Neural cell (in vitro differentiated cells): ENCODE data around the gene VAMP1. TPM values are rescaled to one million over a fixed set of nuclear protein-coding genes. Genes with fewer than 3 reads are reported as not detected.

ENCODE experiments used
- H2AFZ ChIP-seq: fragments of 200-600, 300-800 bp; sonication (generic), shearing (Covaris generic); 2 replicates; pipeline ENCODE4 v1.6.0; 2014; ENCODE audit warnings: low read depth, mild to moderate bottlenecking, antibody characterized with exemption, low read length, moderate library complexity
- H3F3A ChIP-seq: fragments of 200-600 bp; shearing (Covaris generic); 2 replicates; pipeline ENCODE4 v1.6.1; 2016; ENCODE audit warnings: mild to moderate bottlenecking, moderate library complexity, mixed read lengths, antibody characterized with exemption, low read length; ENCODE audit not compliant: insufficient read depth, poor library complexity, severe bottlenecking
- H3K27ac ChIP-seq: fragments of 200-600, 300-800 bp; sonication (generic), shearing (Covaris generic); 2 replicates; pipeline ENCODE4 v1.5.1; 2014; ENCODE audit warnings: mild to moderate bottlenecking, low read length, moderate library complexity
- H3K27me3 ChIP-seq: fragments of 300-800, 200-600 bp; sonication (generic), shearing (Covaris generic); 2 replicates; pipeline ENCODE4 v1.6.0; 2014; ENCODE audit warnings: mild to moderate bottlenecking, low read depth, low read length, moderate library complexity; ENCODE audit not compliant: insufficient read depth
- H3K36me3 ChIP-seq: fragments of 300-800, 200-600 bp; sonication (generic), shearing (Covaris generic); 2 replicates; pipeline ENCODE4 v1.5.1; 2014; ENCODE audit warnings: mild to moderate bottlenecking, antibody characterized with exemption, low read length, moderate library complexity; ENCODE audit not compliant: insufficient read depth
- H3K4me2 ChIP-seq: fragments of 300-800, 200-600 bp; sonication (generic), shearing (Covaris generic); 2 replicates; pipeline ENCODE4 v1.6.0; 2014; ENCODE audit warnings: mild to moderate bottlenecking, low read length
- H3K4me3 ChIP-seq: fragments of 300-800, 200-600 bp; sonication (generic), shearing (Covaris generic); 2 replicates; pipeline ENCODE4 v1.5.1; 2014; ENCODE audit warnings: mild to moderate bottlenecking, low read length, moderate library complexity
- H3K79me2 ChIP-seq: fragments of 200-600 bp; shearing (Covaris generic); replicated peaks from 2 replicates; pipeline ENCODE4 v1.6.0; 2014; ENCODE audit warnings: mild to moderate bottlenecking, low read length, moderate library complexity; ENCODE audit not compliant: insufficient read depth
- H3K9ac ChIP-seq: fragments of 300-800, 200-600 bp; sonication (generic), shearing (Covaris generic); 2 replicates; pipeline ENCODE4 v1.6.1; 2016; ENCODE audit warnings: mild to moderate bottlenecking, low read length, mixed read lengths
- H3K9me2 ChIP-seq: fragments of 200-600 bp; shearing (Covaris generic); 2 replicates; pipeline ENCODE4 v1.6.1; 2016; ENCODE audit warnings: mild to moderate bottlenecking, low read length, mixed read lengths; ENCODE audit not compliant: insufficient read depth
- H3K9me3 ChIP-seq: fragments of 200-600, 300-800 bp; sonication (generic), shearing (Covaris generic); 2 replicates; pipeline ENCODE4 v1.6.1; 2016; ENCODE audit warnings: mild to moderate bottlenecking, mixed run types, low read length, moderate library complexity, mixed read lengths
- H4K20me1 ChIP-seq: fragments of 200-600 bp; shearing (Covaris generic); 2 replicates; pipeline ENCODE4 v1.6.1; 2016; ENCODE audit warnings: mild to moderate bottlenecking, mixed run types; ENCODE audit not compliant: insufficient read depth
- EP300 ChIP-seq: fragments of 450-650 bp; conservative IDR thresholded peaks from 2 replicates; pipeline ENCODE4 v1.6.1; 2014; ENCODE audit warnings: antibody characterized with exemption, mild to moderate bottlenecking, moderate library complexity; ENCODE audit not compliant: poor library complexity, severe bottlenecking
- EZH2 ChIP-seq: fragments of 200-600, 300-800 bp; shearing (Covaris generic), sonication (generic); IDR thresholded peaks from 2 replicates; pipeline ENCODE4 v1.6.1; 2014; ENCODE audit warnings: antibody characterized with exemption, low read length, borderline replicate concordance, mild to moderate bottlenecking; ENCODE audit not compliant: insufficient read depth, poor library complexity, severe bottlenecking
- POLR2AphosphoS5 ChIP-seq: IDR thresholded peaks from 2 replicates; pipeline ENCODE4 v1.6.1; 2012
- RAD21 ChIP-seq: fragments of 450-650 bp; conservative IDR thresholded peaks from 2 replicates; pipeline ENCODE4 v1.6.1; 2014; ENCODE audit warnings: antibody characterized with exemption, mild to moderate bottlenecking, moderate library complexity
- SMC3 ChIP-seq: fragments of 450-650 bp; conservative IDR thresholded peaks from 2 replicates; pipeline ENCODE4 v1.6.1; 2014; ENCODE audit warnings: antibody characterized with exemption, mild to moderate bottlenecking, moderate library complexity; ENCODE audit not compliant: poor library complexity
- TAF1 ChIP-seq: IDR thresholded peaks from 2 replicates; pipeline ENCODE4 v1.6.1; 2012; ENCODE audit warnings: low read depth
- polyA plus RNA-seq: library from polyadenylated mRNA; depleted of rRNA; stranded (reverse); fragments of >200 nt; gene quantifications from 2 replicates; pipeline ENCODE4 v1.2.3, GENCODE V29; 2014
- TF ChIP-seq, protein P1 (sequence below): fragments of 450-650 bp; IDR thresholded peaks from 2 replicates; pipeline ENCODE4 v1.5.1; 2014; ENCODE audit warnings: antibody characterized with exemption, mild to moderate bottlenecking, moderate library complexity; ENCODE audit not compliant: poor library complexity, severe bottlenecking
- TF ChIP-seq, protein P2 (sequence below): IDR thresholded peaks from 2 replicates; pipeline ENCODE4 v1.6.1; 2012; ENCODE audit warnings: borderline replicate concordance

The VAMP1 gene
- polyA plus RNA-seq, 1 donor from 2014 or later, result 4.3 TPM

DNA sequence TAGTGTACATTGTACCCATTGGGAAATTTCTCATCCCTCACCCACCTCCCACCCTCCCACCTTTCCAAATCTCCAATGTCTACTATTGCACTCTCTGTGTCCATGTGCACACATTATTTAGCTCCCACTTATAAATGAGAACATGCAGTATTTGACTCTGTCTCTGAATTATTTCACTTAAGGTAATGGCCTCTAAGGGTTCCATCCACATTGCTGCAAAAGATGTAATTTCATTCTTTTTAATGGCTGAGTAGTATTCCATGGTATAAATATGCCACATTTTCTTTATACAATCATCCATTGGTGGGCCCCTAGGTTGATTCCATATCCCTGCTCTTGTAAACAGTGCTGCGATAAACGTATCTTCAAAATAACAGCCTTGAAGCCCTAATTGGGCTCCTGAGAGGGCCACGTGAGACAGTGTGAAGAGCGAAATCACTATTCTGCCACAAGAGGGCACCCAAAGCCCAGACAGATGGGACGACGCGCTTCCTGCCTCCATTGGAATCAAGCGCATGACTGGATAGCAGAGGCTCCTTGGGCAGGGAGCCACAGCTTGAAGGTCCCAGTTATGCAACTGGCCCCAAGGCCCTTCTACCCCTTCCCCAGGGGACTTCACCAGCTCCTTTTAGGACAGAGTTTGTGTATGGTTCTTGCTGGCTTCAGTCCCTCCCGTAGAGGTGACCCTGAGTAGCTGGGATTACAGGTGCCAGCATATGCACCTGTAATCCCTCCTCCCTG is 47.0 kb downstream of the VAMP1 start:
- no peak overlapping the region for H2AFZ ChIP-seq
- H3K36me3 ChIP-seq, result no peaks in the 10 kb centered on the region
- no peaks in the 10 kb centered on the region for H3K9me3 ChIP-seq
- H3K27me3 ChIP-seq, result no peaks in the 10 kb centered on the region
- no peak overlapping the region for H3K27ac ChIP-seq
- no peaks in the 10 kb centered on the region for H4K20me1 ChIP-seq
- no peak overlapping the region for H3K4me3 ChIP-seq
- H3K79me2 ChIP-seq, result no peaks in the 10 kb centered on the region
- no peaks in the 10 kb centered on the region for H3K9me2 ChIP-seq
- no peaks in the 10 kb centered on the region for H3F3A ChIP-seq
- TF ChIP-seq, protein P1, sequence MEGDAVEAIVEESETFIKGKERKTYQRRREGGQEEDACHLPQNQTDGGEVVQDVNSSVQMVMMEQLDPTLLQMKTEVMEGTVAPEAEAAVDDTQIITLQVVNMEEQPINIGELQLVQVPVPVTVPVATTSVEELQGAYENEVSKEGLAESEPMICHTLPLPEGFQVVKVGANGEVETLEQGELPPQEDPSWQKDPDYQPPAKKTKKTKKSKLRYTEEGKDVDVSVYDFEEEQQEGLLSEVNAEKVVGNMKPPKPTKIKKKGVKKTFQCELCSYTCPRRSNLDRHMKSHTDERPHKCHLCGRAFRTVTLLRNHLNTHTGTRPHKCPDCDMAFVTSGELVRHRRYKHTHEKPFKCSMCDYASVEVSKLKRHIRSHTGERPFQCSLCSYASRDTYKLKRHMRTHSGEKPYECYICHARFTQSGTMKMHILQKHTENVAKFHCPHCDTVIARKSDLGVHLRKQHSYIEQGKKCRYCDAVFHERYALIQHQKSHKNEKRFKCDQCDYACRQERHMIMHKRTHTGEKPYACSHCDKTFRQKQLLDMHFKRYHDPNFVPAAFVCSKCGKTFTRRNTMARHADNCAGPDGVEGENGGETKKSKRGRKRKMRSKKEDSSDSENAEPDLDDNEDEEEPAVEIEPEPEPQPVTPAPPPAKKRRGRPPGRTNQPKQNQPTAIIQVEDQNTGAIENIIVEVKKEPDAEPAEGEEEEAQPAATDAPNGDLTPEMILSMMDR, result peak; percentile 62
- TF ChIP-seq RAD21, result peak; percentile 69
- no peak for TF ChIP-seq EZH2
- TF ChIP-seq SMC3, result peak; percentile 60
- H3K4me2 ChIP-seq, result no peak overlapping the region
- H3K9ac ChIP-seq, result no peak overlapping the region

DNA sequence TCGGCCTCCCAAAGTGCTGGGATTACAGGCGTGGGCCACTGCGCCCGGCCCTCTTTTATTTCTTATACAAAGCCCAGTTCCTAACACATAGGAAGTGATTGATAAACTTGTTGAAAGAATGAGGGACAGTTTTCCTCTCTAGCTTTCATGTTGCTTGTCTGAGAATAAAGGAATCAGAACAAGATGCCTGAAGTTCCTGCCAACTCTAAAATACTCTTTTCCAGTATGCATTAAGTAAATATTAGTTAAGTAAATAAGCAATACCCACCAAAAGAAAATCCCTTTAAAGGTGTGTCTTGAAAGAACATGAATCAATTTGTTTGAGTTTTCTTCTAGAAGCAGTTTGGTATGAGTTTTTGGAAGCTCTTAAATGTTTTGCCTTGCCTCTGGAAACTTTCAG is 50.1 kb downstream of the VAMP1 start:
- H3K4me2 ChIP-seq, result no peak overlapping the region
- no peak overlapping the region for H3K4me3 ChIP-seq
- H2AFZ ChIP-seq, result no peak overlapping the region
- H3K27me3 ChIP-seq, result no peaks in the 10 kb centered on the region
- TF ChIP-seq EZH2 (no peak), POLR2AphosphoS5 (no peak)
- TF ChIP-seq, protein P2, sequence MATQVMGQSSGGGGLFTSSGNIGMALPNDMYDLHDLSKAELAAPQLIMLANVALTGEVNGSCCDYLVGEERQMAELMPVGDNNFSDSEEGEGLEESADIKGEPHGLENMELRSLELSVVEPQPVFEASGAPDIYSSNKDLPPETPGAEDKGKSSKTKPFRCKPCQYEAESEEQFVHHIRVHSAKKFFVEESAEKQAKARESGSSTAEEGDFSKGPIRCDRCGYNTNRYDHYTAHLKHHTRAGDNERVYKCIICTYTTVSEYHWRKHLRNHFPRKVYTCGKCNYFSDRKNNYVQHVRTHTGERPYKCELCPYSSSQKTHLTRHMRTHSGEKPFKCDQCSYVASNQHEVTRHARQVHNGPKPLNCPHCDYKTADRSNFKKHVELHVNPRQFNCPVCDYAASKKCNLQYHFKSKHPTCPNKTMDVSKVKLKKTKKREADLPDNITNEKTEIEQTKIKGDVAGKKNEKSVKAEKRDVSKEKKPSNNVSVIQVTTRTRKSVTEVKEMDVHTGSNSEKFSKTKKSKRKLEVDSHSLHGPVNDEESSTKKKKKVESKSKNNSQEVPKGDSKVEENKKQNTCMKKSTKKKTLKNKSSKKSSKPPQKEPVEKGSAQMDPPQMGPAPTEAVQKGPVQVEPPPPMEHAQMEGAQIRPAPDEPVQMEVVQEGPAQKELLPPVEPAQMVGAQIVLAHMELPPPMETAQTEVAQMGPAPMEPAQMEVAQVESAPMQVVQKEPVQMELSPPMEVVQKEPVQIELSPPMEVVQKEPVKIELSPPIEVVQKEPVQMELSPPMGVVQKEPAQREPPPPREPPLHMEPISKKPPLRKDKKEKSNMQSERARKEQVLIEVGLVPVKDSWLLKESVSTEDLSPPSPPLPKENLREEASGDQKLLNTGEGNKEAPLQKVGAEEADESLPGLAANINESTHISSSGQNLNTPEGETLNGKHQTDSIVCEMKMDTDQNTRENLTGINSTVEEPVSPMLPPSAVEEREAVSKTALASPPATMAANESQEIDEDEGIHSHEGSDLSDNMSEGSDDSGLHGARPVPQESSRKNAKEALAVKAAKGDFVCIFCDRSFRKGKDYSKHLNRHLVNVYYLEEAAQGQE, result no peak
- no peaks in the 10 kb centered on the region for H4K20me1 ChIP-seq
- no peaks in the 10 kb centered on the region for H3K9me3 ChIP-seq
- no peaks in the 10 kb centered on the region for H3F3A ChIP-seq
- H3K79me2 ChIP-seq, result no peaks in the 10 kb centered on the region
- H3K36me3 ChIP-seq, result no peaks in the 10 kb centered on the region
- no peaks in the 10 kb centered on the region for H3K9me2 ChIP-seq
- H3K9ac ChIP-seq, result no peak overlapping the region
- H3K27ac ChIP-seq, result no peak overlapping the region

DNA sequence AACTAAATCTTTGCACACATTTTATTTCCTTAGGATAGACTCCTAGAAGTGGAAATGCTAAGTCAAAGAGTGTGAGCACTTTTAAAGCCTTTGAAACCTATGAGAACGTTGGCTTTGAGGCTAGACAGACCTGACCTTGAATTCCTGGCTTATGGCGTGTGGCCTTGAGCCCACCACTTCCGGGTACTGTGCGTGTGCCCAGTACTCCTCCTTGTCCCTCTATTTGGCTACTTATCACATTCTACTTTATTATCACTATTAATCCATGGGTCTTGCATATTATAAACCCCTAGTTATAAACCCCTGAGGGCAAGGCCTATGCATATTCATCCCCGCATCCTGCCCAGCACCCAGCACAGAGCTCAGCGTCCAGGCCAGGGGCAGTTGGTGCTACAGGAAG is 51.7 kb downstream of the VAMP1 start:
- TF ChIP-seq EZH2 (no peak), SMC3 (no peak), TAF1 (no peak), EP300 (no peak)
- no peak overlapping the region for H3K4me3 ChIP-seq
- no peaks in the 10 kb centered on the region for H3K36me3 ChIP-seq

More for the DNA sequence above, 51.7 kb downstream of the VAMP1 start:
- no peak overlapping the region for H2AFZ ChIP-seq
- H3K9me3 ChIP-seq, result no peaks in the 10 kb centered on the region
- no peaks in the 10 kb centered on the region for H3K9me2 ChIP-seq
- no peaks in the 10 kb centered on the region for H3K27me3 ChIP-seq
- no peaks in the 10 kb centered on the region for H3F3A ChIP-seq
- no peak overlapping the region for H3K9ac ChIP-seq
- no peaks in the 10 kb centered on the region for H3K79me2 ChIP-seq
- no peak overlapping the region for H3K4me2 ChIP-seq
- no peak overlapping the region for H3K27ac ChIP-seq
- no peaks in the 10 kb centered on the region for H4K20me1 ChIP-seq
